GM23338 (cell line): Measurements from ENCODE around the gene MYRFL. TPM values are rescaled to one million over a fixed set of nuclear protein-coding genes. Genes with fewer than 3 reads are reported as not detected.

ENCODE experiments used
- ATAC-seq: fragments of 200-7000 bp; cut with Tn5 transposase; 3 replicates; pipeline ENCODE4 v1.9.1; 2020
- DNase-seq: peaks from one replicate; pipeline ENCODE4 v3.0.0-alpha.2; 2015; ENCODE audit warnings: low spot score
- H2AFZ ChIP-seq: fragments of 200-600 bp; sonication (generic); 2 replicates; pipeline ENCODE4 v1.8.0; 2016; ENCODE audit warnings: antibody characterized with exemption, mild to moderate bottlenecking, moderate library complexity
- H3F3A ChIP-seq: fragments of 200-600 bp; sonication (generic); replicated peaks from 2 replicates; pipeline ENCODE4 v1.8.0; 2017; ENCODE audit warnings: antibody characterized with exemption, mixed run types, low read depth
- H3K27ac ChIP-seq: fragments of 200-600 bp; sonication (generic); 2 replicates; pipeline ENCODE4 v1.6.1; 2016; ENCODE audit warnings: low read depth
- H3K27me3 ChIP-seq: fragments of 200-600 bp; sonication (generic); 2 replicates; pipeline ENCODE4 v1.8.0; 2016; ENCODE audit warnings: mild to moderate bottlenecking, mixed run types, moderate library complexity; ENCODE audit not compliant: insufficient read depth
- H3K36me3 ChIP-seq: fragments of 200-600 bp; sonication (generic); 2 replicates; pipeline ENCODE4 v1.8.0; 2016; ENCODE audit warnings: mild to moderate bottlenecking; ENCODE audit not compliant: insufficient read depth
- H3K4me1 ChIP-seq: fragments of 200-600 bp; sonication (generic); 2 replicates; pipeline ENCODE4 v1.8.0; 2016; ENCODE audit warnings: mild to moderate bottlenecking, moderate library complexity; ENCODE audit not compliant: insufficient read depth
- H3K4me2 ChIP-seq: fragments of 200-600 bp; sonication (generic); 2 replicates; pipeline ENCODE4 v1.7.1; 2017; ENCODE audit warnings: mixed run types
- H3K4me3 ChIP-seq: fragments of 200-600 bp; sonication (generic); 2 replicates; pipeline ENCODE4 v1.6.1; 2016; ENCODE audit warnings: mixed run types
- H3K79me2 ChIP-seq: fragments of 200-600 bp; sonication (generic); replicated peaks from 2 replicates; pipeline ENCODE4 v1.8.0; 2017; ENCODE audit warnings: mild to moderate bottlenecking; ENCODE audit not compliant: insufficient read depth
- H3K9me2 ChIP-seq: fragments of 200-600 bp; sonication (generic); 2 replicates; pipeline ENCODE4 v1.8.0; 2017; ENCODE audit not compliant: insufficient read depth
- H4K20me1 ChIP-seq: fragments of 200-600 bp; sonication (generic); replicated peaks from 2 replicates; pipeline ENCODE4 v1.8.0; 2017; ENCODE audit warnings: mild to moderate bottlenecking; ENCODE audit not compliant: insufficient read depth
- H3K27ac Mint-ChIP-seq: 2 replicates; pipeline ENCODE4 v1.8.0; 2020; ENCODE audit warnings: inconsistent platforms, mild to moderate bottlenecking, moderate library complexity, mixed read lengths
- H3K27me3 Mint-ChIP-seq: 3 replicates; pipeline ENCODE4 v1.8.0; 2022; ENCODE audit warnings: low read depth, mild to moderate bottlenecking, moderate library complexity, mixed read lengths, inconsistent platforms; ENCODE audit not compliant: insufficient read depth, poor library complexity
- H3K36me3 Mint-ChIP-seq: 3 replicates; pipeline ENCODE4 v1.8.0; 2021; ENCODE audit warnings: low read depth, mild to moderate bottlenecking, inconsistent platforms, moderate library complexity, mixed read lengths
- H3K4me1 Mint-ChIP-seq: 3 replicates; pipeline ENCODE4 v1.8.0; 2020; ENCODE audit warnings: mild to moderate bottlenecking, inconsistent platforms, mixed read lengths
- H3K4me3 Mint-ChIP-seq: 3 replicates; pipeline ENCODE4 v1.8.0; 2021; ENCODE audit warnings: moderate library complexity, mild to moderate bottlenecking, inconsistent platforms, mixed read lengths
- H3K9me3 Mint-ChIP-seq: 3 replicates; pipeline ENCODE4 v1.8.0; 2020; ENCODE audit warnings: moderate library complexity, mild to moderate bottlenecking, inconsistent platforms, mixed read lengths
- CREB1 ChIP-seq: fragments of 250-450 bp; sonication (Bioruptor Pico); IDR thresholded peaks from 2 replicates; pipeline ENCODE4 v1.5.0; 2020; ENCODE audit warnings: low read depth, mild to moderate bottlenecking, moderate library complexity
- EZH2 ChIP-seq: fragments of 200-600 bp; sonication (generic); IDR thresholded peaks from one replicate; pipeline ENCODE4 v1.8.0; 2017; ENCODE audit warnings: antibody characterized with exemption, mild to moderate bottlenecking, low read depth; ENCODE audit not compliant: unreplicated experiment
- EZH2phosphoT487 ChIP-seq: fragments of 200-600 bp; sonication (generic); IDR thresholded peaks from one replicate; pipeline ENCODE4 v1.8.1; 2018; ENCODE audit warnings: antibody characterized with exemption; ENCODE audit not compliant: unreplicated experiment
- JUNB ChIP-seq: IDR thresholded peaks from one replicate; pipeline ENCODE4 v1.6.1; 2016; ENCODE audit warnings: antibody characterized with exemption; ENCODE audit not compliant: unreplicated experiment
- NANOG ChIP-seq: IDR thresholded peaks from 2 replicates; pipeline ENCODE4 v1.6.1; 2016; ENCODE audit warnings: antibody characterized with exemption, borderline replicate concordance
- REST ChIP-seq: IDR thresholded peaks from one replicate; pipeline ENCODE4 v1.6.1; 2018; ENCODE audit warnings: antibody characterized with exemption; ENCODE audit not compliant: unreplicated experiment
- STAT1 ChIP-seq: IDR thresholded peaks from one replicate; pipeline ENCODE4 v1.6.1; 2016; ENCODE audit warnings: antibody characterized with exemption; ENCODE audit not compliant: unreplicated experiment
- ZNF114 ChIP-seq: fragments of 250-450 bp; sonication (Bioruptor Pico); IDR thresholded peaks from 2 replicates; pipeline ENCODE4 v1.5.0; 2020; ENCODE audit warnings: mild to moderate bottlenecking, moderate library complexity
- ZNF462 ChIP-seq: fragments of 250-450 bp; sonication (Bioruptor Pico); IDR thresholded peaks from 2 replicates; pipeline ENCODE4 v1.5.0; 2020; ENCODE audit warnings: mild to moderate bottlenecking, moderate library complexity
- polyA plus RNA-seq: library from polyadenylated mRNA; unstranded; fragments of >200 nt; fragmentation: Nextera tagmentation; extraction: Ambion mirVana; gene quantifications from 2 replicates; pipeline ENCODE4 v1.2.1, GENCODE V29; 2016
- total RNA-seq: library from RNA; depleted of rRNA; stranded (reverse); fragments of >200 nt; shearing (Covaris generic); gene quantifications from 2 replicates; pipeline ENCODE4 v1.2.3, GENCODE V29; 2014

MYRFL gene
- total and polyA plus RNA-seq, 2 experiments from 2014 or later: 2.3 to 2.8 TPM

- no peak for TF ChIP-seq ZNF462 (CRISPR knock-in tag)
These were observed 94.5 kb downstream of the MYRFL start (continued) for GRCh38 chr12:69919495-69919894.

GRCh38 chr12:69921831-69922230 lies 96.8 kb downstream of the MYRFL start:
- H3K9me2 ChIP-seq: no peaks in the 10 kb centered on the region
- peaks cover 5% of the 10 kb centered on the region; the same call in 1 of the 2 replicates for H3K4me1 ChIP-seq
- Mint-ChIP-seq H3K4me3 (no peak overlapping the region), H3K36me3 (peaks cover 9% of the 10 kb centered on the region), H3K27me3 (no peaks in the 10 kb centered on the region), H3K9me3 (peaks cover 4% of the 10 kb centered on the region), H3K27ac (no peak overlapping the region), H3K4me1 (peaks cover 14% of the 10 kb centered on the region)
- no peak overlapping the region for H3K27ac ChIP-seq
- no peaks in the 10 kb centered on the region for H3K79me2 ChIP-seq
- H3K36me3 ChIP-seq: no peaks in the 10 kb centered on the region
- no peak overlapping the region for H2AFZ ChIP-seq
- no peak for ATAC-seq
- DNase-seq: no peak
- TF ChIP-seq EZH2phosphoT487 (no peak), STAT1 (no peak), ZNF114 (CRISPR knock-in tag) (no peak), JUNB (no peak), EZH2 (no peak), CREB1 (CRISPR knock-in tag) (no peak), NANOG (no peak), REST (no peak)
- no peak overlapping the region for H3K4me3 ChIP-seq
- H4K20me1 ChIP-seq: no peaks in the 10 kb centered on the region
- H3F3A ChIP-seq: no peaks in the 10 kb centered on the region
- no peak overlapping the region for H3K4me2 ChIP-seq
- no peaks in the 10 kb centered on the region for H3K27me3 ChIP-seq
